HG02588 (cell line): Measurements from ENCODE around the gene LOXL4.

Experiments
- ATAC-seq: cut with Tn5 transposase; IDR thresholded peaks from one replicate; pipeline ENCODE4 v1.9.1; 2021; ENCODE audit warnings: mild to moderate bottlenecking, moderate library complexity; ENCODE audit not compliant: unreplicated experiment

The LOXL4 gene

DNA sequence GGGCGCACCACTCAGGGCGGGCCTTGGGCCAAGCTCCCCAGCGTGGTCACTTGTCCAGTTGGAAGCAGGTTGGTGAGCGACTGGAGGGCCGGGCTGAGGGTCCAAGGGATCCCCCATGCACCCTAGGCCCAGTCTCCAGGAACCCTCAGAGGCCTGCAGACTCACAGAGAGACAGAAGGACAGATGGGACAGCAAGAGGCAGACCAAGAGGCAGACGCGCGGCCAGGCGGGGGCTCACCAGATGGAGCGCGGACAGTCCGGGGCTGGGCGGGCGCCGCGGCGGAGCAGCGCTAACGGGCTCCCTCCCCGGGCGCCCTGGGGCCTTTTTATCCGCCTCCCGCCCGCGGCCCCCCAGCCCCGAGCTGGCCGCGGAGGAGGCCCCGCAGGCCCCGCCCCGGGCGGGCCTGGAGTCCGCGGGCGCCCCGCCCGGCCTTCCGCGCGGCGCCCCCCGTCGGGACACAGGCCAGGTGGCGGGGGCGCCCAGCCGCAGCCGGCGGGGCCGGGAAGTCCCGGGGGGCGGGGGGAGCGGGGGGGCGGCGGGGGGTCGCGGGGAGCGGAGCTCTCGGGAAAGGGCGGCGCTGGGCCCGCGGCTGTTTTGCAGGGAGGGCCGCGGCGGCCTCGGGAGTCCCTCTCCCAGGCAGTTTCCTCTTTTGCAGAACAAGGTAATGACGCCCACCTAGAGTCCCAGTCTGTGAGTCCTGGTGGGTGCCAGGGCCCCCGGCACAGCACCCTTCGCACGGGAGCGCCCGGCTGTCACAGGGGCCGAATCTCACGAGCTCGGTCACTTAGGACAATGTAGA, at the start of gene LOXL4:
TSS of gene LOXL4 (minus strand) at position 301 of the 800 bp plus-strand sequence. CDS start 5,175 bp downstream, outside the sequence.
- ATAC-seq, result no peak

GRCh38 chr10:98316661-98317060, 48.7 kb upstream of the LOXL4 start:
- ATAC-seq, result no peak

- no peak for ATAC-seq
Observed at GRCh38 chr10:98316170-98316569, 48.2 kb upstream of the LOXL4 start.

- no peak for ATAC-seq
Observed at GRCh38 chr10:98314532-98315284, 46.7 kb upstream of the LOXL4 start.

DNA sequence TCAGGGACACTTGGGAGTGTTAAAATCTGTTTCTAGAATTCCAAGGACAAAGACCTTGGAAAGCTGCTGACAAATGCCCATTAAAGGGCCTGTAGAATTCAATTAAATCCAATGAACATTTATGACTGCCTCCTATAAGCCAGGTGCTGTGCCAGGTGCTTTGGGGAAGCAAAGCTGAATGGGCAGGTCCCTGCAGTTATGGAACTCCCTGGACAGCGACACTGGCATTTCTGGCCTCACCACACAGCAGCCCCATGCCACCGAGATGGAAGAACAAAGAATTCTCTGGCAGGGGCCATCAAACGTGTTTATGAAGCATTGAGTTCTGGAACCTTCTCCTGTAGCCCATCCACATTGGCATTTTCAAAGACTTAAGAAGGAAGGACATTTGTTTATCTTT, 45.6 kb upstream of the LOXL4 start:
- no peak for ATAC-seq

- ATAC-seq, result no peak
Observed at GRCh38 chr10:98312822-98313221, 44.8 kb upstream of the LOXL4 start.

DNA sequence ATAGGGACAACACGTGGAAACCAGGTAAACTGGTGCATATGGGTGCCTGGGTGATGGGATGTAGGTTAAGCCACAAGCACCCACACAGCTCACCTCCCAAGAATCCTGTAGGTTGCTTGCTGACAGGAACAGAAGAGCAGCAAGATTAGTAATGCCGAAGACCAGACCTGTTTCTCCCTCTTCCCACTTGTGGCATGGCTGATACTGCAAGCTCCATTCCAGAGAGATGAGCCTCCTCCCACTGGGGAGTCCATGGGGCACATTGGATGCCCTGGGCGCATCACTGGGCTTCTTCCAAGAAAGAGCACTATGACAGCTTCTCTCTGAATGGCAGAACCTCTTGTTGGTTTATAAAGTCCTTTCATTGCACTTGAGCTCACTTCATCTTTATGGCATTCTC, 44.4 kb upstream of the LOXL4 start:
- no peak for ATAC-seq

GRCh38 chr10:98310701-98311100, 42.7 kb upstream of the LOXL4 start:
- ATAC-seq, result no peak

DNA sequence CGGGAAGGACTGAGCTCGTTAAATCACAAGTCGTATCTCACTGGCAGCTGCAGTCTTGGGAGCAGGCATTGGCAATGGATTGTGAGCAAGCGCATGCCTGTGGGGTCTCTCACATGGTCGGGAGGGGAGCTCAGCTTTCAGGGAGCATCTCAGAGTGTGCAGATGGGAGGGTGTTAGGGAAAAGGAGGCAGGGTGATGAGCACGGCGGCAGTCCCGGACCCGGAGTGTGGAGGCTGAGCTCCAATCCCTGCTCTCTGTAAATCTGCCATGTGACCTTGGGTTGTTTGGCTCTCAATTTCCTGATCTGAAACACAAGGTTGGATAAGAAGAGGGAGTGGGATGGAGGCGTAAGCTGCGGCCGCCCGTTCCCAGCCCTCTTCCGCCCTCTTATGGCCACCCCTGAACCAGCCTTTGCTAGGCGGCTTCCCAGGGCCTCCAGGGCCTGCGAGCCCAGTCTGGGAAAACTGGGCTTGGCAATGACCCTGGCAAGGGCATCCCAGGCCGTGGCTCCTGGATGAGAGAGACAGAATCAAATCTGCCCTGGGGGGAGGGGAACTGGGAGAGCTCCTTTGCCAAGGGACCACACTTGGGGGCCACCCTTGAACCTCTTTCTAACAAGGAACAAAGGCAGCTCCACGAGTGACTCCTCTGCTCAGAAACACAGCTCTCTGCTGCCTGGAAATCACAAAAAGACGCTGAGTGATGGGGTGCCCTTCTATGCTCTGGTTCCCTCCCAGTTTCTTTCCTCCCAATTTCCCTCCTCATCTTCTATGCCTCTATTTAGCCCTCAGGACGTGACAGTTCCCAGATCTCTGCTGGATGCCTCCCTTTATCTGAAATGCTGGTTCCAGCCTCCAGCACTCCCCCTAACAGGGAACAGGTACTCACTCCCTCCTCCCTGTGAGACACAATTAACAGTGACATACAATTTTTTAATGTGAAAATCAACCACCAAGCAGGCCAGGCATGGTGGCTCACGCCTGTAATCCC, 41.7 kb upstream of the LOXL4 start:
- ATAC-seq, result no peak

DNA sequence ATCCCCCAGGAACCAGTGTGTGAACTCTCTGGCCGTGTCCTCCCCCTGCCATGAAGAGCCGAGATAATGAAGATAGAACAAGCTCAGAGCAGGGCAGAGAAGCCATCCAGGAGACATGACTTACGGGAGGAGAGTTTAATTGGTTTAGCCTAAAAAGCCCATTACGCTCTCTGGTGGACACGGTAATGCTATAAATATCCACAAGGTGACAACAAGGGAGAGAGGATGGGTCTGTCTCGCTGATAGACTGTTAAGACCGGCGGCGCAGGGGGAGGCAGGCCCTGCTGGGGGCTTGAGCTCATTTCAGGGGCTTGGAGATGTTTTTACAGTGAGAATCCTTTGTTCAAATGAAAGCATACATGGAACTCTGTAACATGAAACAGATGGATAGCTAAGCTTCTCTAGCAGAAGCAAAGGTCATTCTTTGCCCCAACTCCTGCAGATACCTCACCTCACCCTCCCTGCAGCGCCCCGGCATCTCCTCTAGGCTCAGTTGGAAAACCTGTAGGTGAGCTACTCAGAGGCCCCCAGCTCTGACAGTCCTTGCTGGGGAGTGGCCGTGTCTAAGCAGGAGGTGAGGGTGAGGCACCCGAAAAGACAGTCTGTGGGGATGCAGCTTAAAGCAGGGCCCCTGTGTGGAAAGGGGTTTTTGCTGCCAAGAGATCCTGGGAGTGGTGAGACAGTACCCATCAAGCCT, 40.8 kb upstream of the LOXL4 start:
- ATAC-seq, result no peak

GRCh38 chr10:98307916-98308541, 40.0 kb upstream of the LOXL4 start:
- ATAC-seq, result no peak

GRCh38 chr10:98306501-98306900, 38.5 kb upstream of the LOXL4 start:
- no peak for ATAC-seq

- no peak for ATAC-seq
Observed at GRCh38 chr10:98303569-98303968, 35.6 kb upstream of the LOXL4 start.

DNA sequence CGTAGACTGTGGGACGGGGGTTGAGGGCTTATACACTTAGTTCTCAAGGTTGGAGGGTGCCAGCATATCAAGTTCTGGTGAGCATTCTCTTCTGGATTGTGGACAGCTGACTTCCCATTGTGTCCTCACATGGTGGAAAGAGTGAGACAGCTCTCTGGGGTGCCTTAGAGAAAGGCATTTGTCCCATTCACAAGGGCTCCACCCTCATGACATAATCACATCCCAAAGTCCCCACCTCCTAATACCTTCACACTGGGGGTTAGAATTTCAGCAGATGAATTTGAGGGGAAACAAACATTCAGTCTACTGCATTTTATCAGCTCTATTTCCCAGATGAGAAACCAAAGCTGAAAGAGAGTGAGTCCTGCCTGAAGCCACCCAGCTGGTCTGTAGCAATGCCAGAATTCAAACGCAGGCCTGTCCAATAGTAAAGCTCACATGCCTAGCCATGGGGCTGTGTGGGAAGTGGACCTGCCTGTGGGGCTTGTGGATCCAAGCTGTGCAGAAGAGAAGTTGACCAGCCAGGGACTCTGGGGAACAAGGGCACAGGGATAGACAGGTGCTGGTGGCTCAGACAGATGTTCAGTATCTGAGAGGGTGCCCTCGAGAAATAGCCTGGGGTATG, 34.9 kb upstream of the LOXL4 start:
- no peak for ATAC-seq

DNA sequence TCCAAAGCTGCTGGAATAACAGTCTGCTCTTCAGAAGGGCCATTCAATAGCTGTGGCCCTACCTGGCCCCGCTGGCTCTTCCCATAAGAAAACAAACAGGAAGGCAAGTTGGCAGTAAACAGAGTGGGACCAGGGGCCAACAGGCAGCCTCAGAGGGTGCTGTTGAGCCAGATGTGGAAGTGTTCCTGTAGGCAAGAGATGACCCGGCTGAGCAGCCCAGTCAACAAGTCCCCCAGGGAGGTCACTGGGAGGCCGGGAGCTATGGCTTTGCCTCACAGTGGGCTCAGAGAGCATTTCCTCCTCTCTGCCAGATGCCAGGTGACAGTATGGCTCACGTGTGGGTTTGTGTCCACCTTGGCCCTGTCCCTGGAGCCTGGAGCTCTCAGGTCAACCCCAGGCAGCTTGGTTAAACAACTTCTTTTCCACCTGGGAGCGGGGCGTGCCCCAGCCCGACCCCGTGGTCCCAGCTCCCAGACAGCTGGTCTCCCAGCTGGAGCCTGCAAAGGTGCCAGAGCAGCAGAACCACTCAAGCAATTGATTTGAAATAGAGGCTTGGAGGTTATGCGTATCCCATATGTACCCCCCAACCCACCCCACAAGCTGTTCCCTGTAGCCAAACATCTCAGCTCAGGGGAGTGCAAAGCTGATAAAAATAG, 33.8 kb upstream of the LOXL4 start:
- ATAC-seq, result no peak

DNA sequence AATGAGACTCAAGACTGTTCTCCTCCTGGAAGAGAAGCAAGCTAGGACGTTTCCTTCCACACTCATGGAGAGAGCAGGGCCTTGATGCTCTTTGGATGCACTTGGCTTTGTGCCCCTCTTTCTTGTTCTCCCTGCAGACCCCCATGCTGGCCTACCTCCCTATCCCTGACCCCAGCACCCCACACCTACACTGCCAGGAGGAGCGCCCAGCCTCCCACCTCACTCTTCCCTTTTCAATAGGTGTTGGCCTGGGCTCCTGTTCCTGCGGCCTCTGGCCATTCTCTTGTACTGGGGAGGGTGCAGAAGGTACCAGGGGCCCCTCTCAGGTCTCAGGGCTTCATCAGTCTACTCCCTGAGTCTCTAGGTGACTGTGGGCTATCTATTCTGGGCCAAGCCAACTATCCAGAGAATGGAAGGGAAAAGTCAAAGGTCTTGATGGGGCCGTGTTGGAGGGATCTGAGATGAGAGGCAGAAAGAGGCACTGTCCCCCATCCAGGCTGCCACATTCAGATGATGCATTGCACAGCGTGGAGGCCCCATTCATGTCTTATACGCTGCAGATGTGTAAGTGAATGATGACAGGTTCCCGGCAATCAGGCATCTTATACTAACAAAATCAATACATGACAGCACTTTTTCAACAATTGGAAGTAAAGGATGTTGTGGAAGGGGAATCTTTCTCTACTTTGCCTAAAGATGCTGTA, 32.7 kb upstream of the LOXL4 start:
- ATAC-seq, result no peak

- no peak for ATAC-seq
Observed at GRCh38 chr10:98299341-98299740, 31.3 kb upstream of the LOXL4 start.

GRCh38 chr10:98296524-98296923, 28.5 kb upstream of the LOXL4 start:
- ATAC-seq, result no peak
